Kasumi-1 (cell line): ENCODE results near the gene RBBP8.
"Not testable (repeated sequence)": the region's sequence is repeated elsewhere in the genome, so short reads cannot be mapped to it uniquely, and the experiment has no call there.

Source experiments
- DNase-seq, 2 experiments: peaks; one replicate each; lab custom pipeline; 2025; lab: John Stamatoyannopoulos, UW

RBBP8 gene

DNA sequence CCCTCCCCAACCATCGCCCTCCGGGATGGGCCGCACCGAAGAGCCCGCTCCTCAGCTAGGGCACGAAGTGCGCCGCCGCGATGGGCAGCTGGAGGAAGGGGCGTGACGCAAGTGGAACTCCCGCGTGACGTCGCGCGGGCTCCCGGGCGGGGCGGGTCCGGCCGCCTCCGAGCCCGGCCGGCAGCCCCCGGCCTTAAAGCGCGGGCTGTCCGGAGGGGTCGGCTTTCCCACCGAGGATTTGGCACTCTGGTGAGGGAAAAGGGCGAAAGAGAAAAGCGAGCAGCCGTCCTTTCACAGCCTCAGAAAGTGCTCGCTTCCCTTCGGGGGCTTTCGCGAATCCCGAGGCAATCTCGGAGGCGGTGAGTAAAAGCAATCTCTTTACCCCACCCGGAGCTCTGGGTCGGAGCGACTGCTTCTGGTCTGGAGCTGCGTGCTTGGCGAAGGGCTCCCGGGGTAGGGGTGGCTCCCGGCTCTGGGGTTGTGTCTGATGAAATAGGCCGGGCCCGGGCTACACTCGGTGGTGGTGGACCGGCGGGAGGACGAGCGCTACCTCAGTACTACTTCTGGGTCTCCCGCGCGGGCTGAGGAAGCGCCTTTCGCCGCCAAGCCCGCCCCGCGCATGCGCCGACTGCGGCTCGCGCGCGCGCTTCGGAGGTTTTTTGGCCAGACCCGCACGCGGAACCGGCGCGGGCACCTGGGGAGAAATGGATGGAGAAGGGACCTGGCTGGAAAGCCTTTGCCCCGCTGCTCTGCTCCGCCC is at the start of gene RBBP8:
Gene RBBP8, plus strand, starts transcription at position 123 of the 760 bp plus-strand sequence. CDS start 3,524 bp downstream, outside the sequence.
- DNase-seq, result peak; percentile 78

DNA sequence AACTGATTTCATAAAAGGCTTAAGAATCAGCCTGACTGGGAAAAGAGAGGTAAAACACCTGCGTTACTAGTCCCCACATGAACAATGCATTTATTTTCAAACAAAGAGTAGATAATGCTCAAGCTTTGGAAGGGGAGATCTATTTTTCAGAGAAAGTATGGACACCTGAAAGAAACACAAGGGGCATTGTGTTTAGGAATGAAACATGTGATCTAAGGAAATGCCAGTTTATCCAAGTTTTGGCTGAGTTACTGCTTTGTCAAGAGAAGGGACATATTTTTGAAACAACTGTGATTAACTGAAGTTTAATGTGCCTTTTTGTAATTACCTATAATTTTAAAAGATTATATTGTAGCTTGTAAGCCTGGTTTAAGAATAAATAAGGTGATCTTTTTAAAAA is 49.3 kb upstream of the RBBP8 start:
- no peak for DNase-seq

DNA sequence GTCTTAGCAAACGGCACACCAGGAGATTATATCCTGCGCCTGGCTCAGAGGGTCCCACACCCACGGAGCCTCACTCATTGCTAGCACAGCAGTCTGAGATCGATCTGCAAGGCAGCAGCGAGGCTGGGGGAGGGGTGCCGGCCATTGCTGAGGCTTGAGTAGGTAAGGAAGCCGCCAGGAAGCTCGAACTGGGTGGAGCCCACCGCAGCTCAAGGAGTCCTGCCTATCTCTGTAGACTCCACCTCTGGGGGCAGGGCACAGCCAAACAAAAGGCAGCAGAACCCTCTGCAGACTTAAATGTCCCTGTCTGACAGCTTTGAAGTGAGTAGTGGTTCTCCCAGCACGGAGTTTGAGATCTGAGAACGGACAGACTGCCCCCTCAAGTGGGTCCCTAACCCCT is 47.4 kb upstream of the RBBP8 start:
- DNase-seq, result not testable (repeated sequence)

DNA sequence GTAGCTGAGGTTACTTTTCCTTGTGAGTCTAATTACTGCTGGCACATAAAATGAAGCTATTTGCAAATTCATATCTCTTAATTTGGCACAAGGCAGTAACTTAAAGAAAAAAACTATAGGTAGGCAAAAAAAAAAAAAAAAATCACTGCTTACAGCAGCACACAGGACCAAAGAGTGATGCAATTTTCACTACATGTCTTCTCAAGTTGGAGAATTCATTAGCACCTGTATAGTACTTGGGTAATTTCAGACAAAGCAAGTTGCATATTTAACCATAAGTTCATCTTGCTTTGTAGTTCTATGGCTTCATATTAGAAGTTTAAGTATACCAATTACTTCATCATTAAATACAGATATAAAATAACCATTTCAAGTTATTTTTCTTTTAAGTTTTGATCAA is 33.7 kb upstream of the RBBP8 start:
- no peak for DNase-seq

DNA sequence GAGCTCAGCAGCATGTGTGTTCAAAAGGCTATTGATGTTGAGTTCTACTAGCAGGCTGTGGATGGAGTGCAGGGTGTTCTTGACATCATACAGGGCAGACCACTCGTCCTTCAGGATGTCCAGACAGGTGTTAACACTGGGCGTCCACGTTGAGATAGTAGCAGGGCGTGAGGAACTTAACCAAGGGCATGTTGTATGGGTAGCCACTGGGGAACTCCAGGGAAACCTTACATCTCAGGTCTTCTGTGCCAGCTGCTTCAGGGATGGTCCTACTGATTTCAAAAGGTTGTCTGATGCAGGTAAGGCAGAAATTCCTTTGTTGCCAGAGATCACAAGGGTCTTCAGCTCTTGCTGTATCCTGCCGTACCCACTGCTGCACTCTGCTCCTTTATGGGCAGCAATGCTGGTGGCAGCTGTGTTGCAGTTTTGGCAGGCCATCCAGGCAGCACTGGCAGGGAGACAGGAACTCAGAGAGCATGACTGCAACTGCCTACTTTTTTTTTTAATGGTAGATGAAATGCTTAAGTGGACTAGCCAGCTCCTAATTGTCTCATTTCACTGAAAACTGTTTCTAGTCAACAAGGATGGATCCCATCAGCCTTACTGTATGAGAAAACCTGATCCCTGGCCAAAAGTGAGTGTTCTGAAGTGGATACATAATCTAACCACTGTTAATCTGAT is 32.4 kb upstream of the RBBP8 start:
- no peak for DNase-seq

DNA sequence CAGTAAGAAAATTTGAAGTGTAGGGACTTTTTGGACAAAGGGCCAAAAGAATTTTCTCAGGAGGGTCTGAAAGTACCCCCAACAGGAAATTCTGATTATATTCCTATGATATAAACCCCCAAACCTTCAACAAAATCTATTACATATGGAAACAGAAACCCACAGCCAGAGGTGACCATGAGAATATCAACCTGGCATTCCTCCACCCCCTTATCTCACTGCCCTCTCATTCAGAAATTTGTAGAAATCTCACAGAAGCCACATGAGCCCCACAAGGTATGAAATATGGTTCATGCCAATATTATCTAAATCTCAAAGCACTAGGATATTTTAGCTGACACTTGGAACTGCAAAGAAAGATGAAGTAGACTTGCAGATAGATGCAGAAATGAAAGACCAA is 31.0 kb upstream of the RBBP8 start:
- DNase-seq, result no peak

DNA sequence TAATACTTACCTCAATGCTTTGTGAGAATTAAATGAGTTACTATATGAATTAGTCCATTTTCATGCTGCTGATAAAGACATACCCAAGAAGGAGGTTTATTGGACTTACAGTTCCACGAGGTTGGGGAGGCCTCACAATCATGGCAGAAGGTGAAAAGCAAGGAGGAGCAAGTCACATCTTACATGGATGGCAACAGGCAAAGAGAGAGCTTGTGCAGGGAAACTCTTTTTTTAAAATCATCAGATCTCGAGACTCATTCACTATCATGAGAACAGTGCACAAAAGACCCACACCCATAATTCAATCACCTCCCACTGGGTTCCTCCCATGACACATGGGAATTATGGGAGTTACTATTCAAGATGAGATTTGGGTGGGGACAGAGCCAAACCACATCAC is 29.9 kb upstream of the RBBP8 start:
- not testable (repeated sequence) for DNase-seq

DNA sequence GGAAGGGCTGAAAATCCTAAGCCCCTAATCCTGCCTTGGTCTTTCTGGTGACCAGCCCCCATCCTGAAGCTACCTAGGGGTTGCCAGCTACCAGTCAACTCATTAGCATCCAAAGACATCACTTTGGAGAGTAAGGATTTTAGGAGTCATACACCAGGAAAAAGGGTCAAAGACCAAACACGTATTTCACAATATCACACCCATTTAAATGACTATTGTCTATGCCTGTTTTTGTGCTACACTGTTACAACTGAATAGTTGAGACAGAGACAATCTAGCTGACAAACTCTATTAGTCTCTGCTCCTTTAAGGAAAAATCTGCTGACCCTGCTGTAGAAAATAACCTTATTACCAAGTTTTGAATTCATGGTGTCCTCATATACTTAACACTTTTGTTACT is 21.0 kb upstream of the RBBP8 start:
- no peak for DNase-seq

DNA sequence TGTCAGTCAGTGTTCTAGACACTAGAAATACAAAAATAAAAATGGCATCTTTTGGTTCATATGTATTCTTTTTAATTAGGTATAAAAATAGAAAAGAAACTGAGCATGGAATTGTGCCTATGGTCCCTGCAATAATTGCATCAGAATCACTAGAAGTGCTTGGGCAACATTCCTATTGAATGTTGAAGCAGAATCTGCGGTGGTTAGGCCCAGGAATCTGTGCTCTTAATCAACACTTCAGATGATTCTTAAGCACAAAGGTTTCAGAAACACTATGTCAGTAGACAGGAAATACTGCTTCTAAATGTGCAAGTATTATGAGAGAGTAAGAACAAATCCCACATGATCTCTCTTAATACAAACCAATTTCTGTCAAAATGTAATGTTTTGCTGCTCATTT is 20.3 kb upstream of the RBBP8 start:
- no peak for DNase-seq

DNA sequence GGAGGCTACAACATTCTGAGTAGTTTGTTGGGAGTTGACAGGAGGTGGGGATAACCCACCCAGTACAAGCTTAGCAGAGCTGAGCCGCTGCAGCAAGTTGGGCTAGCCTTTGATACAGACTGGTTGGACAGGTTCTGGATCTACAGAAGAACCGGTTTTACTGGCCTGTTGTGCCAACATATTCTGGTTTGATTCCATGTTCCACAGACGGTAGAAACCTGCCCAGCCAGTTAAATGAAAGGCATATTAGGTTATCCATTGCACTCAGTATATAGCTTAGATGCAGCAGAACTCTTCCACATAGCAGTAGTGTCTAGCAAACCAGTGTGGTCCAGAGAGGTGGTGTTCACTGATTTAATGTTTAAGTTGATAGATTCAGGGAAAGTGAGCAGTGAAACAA is 19.3 kb upstream of the RBBP8 start:
- DNase-seq, result no peak

DNA sequence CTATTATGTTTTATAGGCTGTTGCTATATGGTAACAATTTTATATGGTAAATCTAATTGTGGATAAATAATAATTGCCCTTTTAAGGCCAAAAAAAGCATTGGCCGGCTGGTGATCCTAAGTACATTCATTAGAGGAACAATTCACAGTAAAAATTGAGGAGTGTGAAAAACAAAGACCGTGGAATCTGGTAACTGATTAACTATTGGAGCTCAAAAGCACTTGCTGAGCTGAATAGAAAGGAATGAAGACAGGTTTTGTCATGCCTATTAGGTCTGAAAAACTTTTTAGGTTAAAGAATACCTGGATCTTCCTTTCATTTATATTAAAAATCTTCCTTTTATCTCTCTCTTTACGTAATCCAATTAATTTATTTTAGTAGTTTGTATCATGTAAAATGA is 18.5 kb upstream of the RBBP8 start:
- DNase-seq, result no peak

DNA sequence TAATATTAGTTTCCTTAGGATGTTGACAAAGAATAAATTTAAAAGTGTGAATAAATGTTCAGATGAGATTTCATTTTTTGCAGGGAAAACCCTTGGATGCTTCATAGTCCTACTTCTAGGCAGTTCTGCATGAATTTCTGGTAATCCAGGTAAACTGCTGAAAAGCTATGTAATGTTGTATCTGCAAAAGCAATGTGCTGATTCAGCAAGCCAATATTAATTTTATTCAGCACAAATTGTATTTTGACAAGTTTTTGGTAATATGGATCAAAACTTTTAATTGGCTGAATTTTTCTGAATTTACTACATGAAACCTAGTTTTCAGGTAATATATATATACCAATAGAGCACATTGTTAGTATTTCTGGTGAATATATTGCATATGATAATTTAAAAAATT is 17.8 kb upstream of the RBBP8 start:
- DNase-seq, result no peak

DNA sequence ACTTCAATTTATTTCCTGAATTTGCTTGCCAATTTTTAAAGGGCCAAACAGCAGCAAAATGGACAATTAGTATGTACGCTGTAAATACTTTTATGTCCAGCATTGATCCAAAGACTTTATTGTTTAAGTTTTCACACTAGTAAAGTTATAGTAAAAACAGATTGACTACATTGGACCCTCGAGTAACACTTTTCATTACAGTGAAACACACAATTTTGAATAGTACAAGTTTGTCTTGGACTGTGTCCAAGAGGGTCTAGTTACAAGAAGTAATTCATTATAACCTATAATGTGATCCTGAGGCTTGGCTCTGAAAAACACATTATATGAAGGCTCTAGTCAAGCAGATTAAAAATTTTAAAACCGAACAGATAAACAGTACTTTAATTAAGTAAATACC is 11.4 kb upstream of the RBBP8 start:
- DNase-seq, result no peak

DNA sequence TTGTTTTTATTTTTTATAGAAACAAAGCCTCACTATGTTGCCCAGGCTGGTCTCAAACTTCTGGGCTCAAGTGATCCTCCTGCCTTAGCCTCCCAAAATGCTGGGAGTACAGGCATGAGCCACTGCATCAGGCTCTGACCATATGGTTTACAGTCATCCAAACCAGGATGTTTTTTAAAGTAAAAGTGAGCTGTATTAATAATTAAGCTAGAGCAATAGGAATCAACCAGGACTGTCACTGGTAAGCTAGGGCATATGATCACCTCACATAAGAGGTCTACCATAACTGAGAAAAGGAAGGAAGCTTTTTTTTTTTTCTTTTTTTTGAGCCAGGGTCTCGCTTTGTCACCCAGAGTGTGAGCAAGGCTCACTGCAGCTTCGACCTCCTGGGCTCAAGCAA is 8.5 kb upstream of the RBBP8 start:
- no peak for DNase-seq

DNA sequence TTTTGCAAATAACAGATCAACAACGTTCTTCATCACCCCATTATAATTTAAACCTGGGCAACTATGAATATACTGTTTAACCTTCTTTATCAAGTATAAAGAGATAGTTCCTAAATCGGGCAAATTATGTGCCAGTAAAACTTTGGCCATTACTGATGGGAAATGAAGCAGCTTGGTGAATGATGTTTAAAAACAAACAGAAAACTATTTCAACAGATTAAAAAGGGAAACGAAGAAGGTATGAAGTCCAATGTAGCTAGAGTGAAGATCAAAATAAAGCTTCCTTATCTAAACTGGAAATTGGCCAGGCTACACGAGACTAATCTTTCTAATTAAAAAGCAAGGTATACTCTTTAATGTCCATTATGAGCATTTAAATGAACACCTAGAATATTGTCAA is 6.7 kb upstream of the RBBP8 start:
- no peak for DNase-seq

DNA sequence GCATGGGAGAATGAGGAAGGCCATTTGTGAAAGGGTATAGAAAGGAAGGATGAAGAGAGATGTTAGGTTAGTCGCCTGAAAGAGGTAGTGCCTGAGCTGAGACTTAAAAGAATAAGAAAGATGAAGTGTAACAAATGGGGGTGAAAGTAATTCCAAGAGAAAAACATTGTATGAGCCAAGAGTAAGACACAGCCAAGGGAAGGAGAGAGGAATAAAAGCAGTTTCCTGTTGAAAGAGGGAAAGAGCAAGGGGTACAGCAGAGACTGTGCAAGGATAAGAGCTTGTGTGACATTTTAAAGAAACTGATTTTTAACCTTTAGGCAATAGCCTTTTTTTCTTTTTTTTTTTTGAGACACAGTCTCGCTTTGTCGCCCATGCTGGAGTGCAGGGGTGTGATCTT is 4.8 kb upstream of the RBBP8 start:
- DNase-seq, result no peak

DNA sequence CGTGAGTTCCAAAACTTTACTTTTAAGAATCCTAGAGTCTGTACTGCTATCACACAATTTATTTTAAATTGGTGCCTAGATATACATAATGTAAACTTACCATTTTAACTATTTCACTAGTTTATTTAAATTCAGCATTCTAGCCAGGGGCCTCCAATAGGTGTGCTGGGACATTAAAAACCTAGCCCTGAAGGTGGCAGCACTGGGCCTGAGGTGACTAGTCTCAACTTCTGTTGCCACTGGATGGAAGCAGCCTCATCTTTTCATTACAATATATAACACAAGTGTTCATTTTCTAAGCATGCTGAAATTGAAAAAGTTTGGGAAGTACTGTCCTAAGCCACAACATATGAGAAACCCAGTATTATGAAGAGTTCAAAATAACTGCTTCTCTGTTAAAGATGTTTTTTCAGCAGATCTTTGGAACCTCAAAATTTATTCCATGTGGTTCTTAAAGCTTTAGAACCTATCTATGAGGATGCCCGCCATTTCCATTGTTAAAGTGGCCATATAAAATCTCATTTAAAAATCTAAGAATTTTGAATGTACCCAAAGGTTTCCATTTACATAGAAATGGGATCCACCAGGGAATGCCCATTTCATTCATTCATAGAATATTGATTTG is 2.9 kb upstream of the RBBP8 start:
- peak; percentile 71 to 77 for DNase-seq

DNA sequence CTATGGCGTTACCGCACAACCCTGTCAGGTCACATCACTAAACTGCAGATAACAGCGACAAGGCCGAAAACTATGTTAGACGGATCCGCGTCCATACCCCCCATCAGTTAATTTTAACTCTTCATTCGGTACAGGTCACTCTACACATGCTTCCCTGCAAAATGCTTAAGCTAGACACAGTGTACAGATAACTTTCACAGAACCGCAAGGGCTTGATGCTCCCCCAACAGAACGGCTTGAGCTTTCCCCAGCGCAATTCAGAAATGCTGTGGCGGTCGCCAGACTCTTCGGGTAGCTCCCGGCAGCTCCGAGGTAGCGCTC is 283 bp upstream of the RBBP8 start:
- DNase-seq, result peak; percentile 64 to 78

DNA sequence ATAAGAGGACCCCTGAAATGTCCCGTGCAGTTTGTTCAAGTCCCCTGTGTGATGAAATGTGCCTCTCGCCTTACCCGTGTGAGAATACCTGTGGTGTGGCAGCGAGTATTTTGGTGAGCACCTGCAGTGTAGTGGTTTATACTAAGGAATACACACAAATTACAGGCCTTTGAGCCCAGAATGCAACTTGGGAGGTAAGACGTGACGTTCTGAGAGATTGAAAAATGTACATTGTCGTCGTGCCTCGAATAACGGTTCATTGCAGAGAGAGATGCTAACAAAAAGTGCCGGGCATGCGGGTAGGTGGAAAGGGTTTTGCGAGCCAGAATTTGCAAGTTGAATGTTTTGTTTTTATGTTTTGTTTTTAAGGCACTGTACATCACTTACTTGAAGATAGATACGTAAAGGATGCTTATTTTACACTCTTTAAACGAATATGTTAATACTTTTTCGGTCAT is 867 bp downstream of the RBBP8 start:
- DNase-seq, result peak in 1 of 2 experiments; percentile 59

DNA sequence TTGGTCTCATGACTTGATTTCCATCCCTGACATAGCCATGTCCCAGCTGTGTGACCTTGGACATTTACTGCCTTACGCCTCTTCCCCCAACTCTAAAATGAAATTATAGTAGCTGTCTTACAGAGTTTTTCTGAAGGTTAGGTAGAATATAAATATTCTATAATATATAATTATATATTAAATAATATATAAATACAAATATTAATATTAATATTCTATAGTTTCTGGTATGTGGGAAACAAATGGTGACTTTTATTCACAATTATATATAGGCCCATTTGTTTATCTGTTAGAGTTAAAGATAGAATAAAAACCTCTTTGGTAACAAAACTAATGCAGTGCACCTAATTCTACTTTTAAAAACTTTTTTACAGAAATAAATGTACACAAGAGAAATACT is 1.7 kb downstream of the RBBP8 start:
- DNase-seq, result no peak

DNA sequence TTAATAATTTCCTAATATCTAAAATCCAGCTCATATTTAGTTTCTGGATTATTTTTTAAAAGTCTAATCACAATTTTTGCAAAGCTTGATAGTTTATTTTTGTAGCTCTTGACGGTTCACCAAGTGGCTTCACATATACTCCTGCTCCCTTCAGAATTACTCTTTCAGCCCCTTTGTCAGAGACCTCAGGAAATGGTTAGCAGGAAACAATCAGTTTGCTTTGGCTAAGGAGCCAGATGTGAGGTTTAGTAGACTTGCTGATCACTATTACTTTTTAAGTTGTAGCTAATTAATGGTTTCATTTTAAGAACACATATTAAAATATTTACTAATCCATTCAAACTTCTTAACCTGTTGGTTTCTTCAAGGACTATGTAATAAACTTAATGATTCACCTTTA is 2.3 kb downstream of the RBBP8 start:
- peak; percentile 10 to 28 for DNase-seq

DNA sequence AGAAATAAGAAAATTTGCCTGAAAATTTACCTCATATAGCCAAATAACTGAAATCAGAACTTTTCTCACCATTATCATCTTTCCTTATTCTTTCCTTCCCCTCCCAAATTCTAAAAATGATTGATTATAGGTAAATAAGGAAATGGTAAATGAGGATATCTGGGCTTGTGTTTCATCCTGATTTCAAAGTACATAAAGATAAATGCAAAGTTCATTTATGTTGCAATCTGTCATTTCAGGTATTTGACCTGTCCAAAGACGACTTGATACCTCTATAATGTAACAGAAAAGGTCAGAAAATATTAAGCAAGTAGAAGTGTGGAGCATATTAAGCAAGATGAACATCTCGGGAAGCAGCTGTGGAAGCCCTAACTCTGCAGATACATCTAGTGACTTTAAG is 3.4 kb downstream of the RBBP8 start:
- DNase-seq, result no peak

DNA sequence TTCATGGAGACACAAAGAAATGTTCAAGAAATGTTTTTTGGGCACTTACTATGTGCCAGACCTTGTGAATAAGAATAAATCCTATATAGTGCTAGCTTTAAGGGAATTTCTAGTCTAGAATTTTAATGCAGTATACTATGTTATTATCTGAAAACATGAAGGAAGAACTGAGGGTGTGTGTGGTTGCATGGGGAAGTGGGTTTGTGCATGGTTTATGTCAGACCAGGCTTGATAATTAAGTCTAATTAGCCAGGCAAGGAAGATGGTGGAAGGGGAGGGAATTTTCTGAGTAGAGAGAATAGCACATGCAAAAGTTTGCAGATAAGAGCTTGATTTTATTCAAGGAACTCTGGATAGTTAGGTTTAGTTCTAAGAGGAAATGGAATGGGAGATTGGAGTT is 6.5 kb downstream of the RBBP8 start:
- DNase-seq, result peak in 1 of 2 experiments; percentile 15
